H1 (cell line): ENCODE data around the gene DLK1. TPM values are rescaled to one million over a fixed set of nuclear protein-coding genes. Genes with fewer than 3 reads are reported as not detected.

Source experiments
- ATF3 ChIP-seq: IDR thresholded peaks from 2 replicates; pipeline ENCODE4 v1.6.1; 2011; ENCODE audit warnings: low read depth, mild to moderate bottlenecking, low read length; ENCODE audit not compliant: insufficient read depth
- polyA plus RNA-seq, 7 experiments: library from polyadenylated mRNA; depleted of rRNA in 3 of 7; stranded (reverse) in 5 of 7; unstranded in 2 of 7; fragments of >200 nt in 5 of 7; fragments of 200-250 nt in 2 of 7; gene quantifications; 1 replicate in 5 of 7; 2 replicates in 1 of 7; 4 replicates in 1 of 7; pipeline versions ENCODE4 v1.2.1 to v1.2.3, GENCODE V29; 2011 to 2013; ENCODE audit warnings: missing spikeins in 2 of 7, mixed read lengths in 2 of 7
- total RNA-seq: library from RNA; stranded (reverse); fragmentation: NEBNext Ultra II Directional; extraction: Animal tissue kit (Norgen Biotek cat#: 25700); gene quantifications from 2 replicates; pipeline ENCODE4 v1.2.1, GENCODE V29; 2021
- TF ChIP-seq, protein P1 (sequence below): fragments of 300-600 bp; sonication (generic); IDR thresholded peaks from 2 replicates; pipeline ENCODE4 v1.7.1; 2012; ENCODE audit warnings: low read length, moderate library complexity, mild to moderate bottlenecking, inconsistent platforms; ENCODE audit not compliant: insufficient replicate concordance

Gene DLK1
- total and polyA plus RNA-seq, 2 of the 8 experiments (the other 6 are each of a cell fraction or from before 2014, with no cell fraction given): 1.3 to 2.4 TPM

- TF ChIP-seq, protein P1, sequence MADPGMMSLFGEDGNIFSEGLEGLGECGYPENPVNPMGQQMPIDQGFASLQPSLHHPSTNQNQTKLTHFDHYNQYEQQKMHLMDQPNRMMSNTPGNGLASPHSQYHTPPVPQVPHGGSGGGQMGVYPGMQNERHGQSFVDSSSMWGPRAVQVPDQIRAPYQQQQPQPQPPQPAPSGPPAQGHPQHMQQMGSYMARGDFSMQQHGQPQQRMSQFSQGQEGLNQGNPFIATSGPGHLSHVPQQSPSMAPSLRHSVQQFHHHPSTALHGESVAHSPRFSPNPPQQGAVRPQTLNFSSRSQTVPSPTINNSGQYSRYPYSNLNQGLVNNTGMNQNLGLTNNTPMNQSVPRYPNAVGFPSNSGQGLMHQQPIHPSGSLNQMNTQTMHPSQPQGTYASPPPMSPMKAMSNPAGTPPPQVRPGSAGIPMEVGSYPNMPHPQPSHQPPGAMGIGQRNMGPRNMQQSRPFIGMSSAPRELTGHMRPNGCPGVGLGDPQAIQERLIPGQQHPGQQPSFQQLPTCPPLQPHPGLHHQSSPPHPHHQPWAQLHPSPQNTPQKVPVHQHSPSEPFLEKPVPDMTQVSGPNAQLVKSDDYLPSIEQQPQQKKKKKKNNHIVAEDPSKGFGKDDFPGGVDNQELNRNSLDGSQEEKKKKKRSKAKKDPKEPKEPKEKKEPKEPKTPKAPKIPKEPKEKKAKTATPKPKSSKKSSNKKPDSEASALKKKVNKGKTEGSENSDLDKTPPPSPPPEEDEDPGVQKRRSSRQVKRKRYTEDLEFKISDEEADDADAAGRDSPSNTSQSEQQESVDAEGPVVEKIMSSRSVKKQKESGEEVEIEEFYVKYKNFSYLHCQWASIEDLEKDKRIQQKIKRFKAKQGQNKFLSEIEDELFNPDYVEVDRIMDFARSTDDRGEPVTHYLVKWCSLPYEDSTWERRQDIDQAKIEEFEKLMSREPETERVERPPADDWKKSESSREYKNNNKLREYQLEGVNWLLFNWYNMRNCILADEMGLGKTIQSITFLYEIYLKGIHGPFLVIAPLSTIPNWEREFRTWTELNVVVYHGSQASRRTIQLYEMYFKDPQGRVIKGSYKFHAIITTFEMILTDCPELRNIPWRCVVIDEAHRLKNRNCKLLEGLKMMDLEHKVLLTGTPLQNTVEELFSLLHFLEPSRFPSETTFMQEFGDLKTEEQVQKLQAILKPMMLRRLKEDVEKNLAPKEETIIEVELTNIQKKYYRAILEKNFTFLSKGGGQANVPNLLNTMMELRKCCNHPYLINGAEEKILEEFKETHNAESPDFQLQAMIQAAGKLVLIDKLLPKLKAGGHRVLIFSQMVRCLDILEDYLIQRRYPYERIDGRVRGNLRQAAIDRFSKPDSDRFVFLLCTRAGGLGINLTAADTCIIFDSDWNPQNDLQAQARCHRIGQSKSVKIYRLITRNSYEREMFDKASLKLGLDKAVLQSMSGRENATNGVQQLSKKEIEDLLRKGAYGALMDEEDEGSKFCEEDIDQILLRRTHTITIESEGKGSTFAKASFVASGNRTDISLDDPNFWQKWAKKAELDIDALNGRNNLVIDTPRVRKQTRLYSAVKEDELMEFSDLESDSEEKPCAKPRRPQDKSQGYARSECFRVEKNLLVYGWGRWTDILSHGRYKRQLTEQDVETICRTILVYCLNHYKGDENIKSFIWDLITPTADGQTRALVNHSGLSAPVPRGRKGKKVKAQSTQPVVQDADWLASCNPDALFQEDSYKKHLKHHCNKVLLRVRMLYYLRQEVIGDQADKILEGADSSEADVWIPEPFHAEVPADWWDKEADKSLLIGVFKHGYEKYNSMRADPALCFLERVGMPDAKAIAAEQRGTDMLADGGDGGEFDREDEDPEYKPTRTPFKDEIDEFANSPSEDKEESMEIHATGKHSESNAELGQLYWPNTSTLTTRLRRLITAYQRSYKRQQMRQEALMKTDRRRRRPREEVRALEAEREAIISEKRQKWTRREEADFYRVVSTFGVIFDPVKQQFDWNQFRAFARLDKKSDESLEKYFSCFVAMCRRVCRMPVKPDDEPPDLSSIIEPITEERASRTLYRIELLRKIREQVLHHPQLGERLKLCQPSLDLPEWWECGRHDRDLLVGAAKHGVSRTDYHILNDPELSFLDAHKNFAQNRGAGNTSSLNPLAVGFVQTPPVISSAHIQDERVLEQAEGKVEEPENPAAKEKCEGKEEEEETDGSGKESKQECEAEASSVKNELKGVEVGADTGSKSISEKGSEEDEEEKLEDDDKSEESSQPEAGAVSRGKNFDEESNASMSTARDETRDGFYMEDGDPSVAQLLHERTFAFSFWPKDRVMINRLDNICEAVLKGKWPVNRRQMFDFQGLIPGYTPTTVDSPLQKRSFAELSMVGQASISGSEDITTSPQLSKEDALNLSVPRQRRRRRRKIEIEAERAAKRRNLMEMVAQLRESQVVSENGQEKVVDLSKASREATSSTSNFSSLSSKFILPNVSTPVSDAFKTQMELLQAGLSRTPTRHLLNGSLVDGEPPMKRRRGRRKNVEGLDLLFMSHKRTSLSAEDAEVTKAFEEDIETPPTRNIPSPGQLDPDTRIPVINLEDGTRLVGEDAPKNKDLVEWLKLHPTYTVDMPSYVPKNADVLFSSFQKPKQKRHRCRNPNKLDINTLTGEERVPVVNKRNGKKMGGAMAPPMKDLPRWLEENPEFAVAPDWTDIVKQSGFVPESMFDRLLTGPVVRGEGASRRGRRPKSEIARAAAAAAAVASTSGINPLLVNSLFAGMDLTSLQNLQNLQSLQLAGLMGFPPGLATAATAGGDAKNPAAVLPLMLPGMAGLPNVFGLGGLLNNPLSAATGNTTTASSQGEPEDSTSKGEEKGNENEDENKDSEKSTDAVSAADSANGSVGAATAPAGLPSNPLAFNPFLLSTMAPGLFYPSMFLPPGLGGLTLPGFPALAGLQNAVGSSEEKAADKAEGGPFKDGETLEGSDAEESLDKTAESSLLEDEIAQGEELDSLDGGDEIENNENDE: no peak
- TF ChIP-seq ATF3: no peak
Measured at GRCh38 chr14:100762089-100762515, 35.4 kb downstream of the DLK1 start (continued).
